Epithelial cell of proximal tubule (primary cell): ENCODE results near the gene DENND5A. TPM values are rescaled to one million over a fixed set of nuclear protein-coding genes. Genes with fewer than 3 reads are reported as not detected.

ENCODE experiments used
- DNase-seq: peaks from one replicate; pipeline ENCODE4 v3.0.0-alpha.2; 2011; ENCODE audit warnings: low read depth
- H3K4me3 ChIP-seq: 2 replicates; pipeline ENCODE4 v1.5.1; 2011; ENCODE audit warnings: low read depth, mild to moderate bottlenecking, low read length
- total RNA-seq: library from RNA; depleted of rRNA; stranded (reverse); fragments of >200 nt; gene quantifications from 2 replicates; pipeline ENCODE4 v1.2.3, GENCODE V29; 2015
- TF ChIP-seq, protein P1 (sequence below): conservative IDR thresholded peaks from 2 replicates; pipeline ENCODE4 v1.5.1; 2012; ENCODE audit warnings: low read depth, mild to moderate bottlenecking, low read length

Gene DENND5A
- total RNA-seq, 1 donor from 2014 or later: 75.0 TPM

DNA sequence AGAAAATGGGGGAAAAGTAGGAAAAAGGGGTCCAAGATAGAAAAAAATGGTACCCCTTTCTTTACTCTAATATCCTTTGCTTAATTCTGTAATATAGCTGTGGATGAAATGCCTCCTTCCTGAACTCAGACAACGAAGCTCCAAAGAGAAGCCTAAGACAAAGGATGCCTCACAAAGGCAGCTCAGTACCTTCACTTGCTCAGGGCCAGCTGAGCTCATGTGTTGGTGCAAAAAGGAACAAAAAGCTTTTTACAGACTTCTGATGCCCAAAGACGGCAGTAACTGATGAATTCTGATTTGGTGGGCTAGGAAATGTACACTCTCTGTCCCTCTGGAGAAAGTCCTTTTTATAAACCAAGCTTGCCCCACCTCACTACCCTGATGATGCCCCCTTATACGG, 77.5 kb downstream of the DENND5A start:
- DNase-seq: no peak
- no peak overlapping the region for H3K4me3 ChIP-seq
- TF ChIP-seq, protein P1, sequence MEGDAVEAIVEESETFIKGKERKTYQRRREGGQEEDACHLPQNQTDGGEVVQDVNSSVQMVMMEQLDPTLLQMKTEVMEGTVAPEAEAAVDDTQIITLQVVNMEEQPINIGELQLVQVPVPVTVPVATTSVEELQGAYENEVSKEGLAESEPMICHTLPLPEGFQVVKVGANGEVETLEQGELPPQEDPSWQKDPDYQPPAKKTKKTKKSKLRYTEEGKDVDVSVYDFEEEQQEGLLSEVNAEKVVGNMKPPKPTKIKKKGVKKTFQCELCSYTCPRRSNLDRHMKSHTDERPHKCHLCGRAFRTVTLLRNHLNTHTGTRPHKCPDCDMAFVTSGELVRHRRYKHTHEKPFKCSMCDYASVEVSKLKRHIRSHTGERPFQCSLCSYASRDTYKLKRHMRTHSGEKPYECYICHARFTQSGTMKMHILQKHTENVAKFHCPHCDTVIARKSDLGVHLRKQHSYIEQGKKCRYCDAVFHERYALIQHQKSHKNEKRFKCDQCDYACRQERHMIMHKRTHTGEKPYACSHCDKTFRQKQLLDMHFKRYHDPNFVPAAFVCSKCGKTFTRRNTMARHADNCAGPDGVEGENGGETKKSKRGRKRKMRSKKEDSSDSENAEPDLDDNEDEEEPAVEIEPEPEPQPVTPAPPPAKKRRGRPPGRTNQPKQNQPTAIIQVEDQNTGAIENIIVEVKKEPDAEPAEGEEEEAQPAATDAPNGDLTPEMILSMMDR: no peak

DNA sequence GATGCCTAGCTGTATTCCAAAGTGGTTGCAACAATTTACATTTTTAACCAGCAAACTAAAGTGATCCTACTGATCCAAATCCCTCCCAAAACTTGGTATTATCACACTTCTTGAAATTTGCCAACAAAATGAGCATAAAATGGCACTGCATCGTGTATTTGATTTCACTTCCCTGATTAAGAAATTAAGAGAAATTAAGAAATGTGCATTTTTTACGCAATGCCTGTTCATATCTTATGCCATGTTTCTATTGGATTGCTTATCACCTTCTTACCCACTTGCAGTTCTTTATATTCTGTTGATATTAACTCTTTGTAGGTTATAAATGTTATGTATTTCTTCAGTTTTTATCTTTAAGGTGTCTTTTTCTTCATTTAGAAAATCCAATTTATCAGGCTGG, 80.6 kb downstream of the DENND5A start:
- no peak for DNase-seq
- TF ChIP-seq, protein P1: no peak
- no peak overlapping the region for H3K4me3 ChIP-seq

DNA sequence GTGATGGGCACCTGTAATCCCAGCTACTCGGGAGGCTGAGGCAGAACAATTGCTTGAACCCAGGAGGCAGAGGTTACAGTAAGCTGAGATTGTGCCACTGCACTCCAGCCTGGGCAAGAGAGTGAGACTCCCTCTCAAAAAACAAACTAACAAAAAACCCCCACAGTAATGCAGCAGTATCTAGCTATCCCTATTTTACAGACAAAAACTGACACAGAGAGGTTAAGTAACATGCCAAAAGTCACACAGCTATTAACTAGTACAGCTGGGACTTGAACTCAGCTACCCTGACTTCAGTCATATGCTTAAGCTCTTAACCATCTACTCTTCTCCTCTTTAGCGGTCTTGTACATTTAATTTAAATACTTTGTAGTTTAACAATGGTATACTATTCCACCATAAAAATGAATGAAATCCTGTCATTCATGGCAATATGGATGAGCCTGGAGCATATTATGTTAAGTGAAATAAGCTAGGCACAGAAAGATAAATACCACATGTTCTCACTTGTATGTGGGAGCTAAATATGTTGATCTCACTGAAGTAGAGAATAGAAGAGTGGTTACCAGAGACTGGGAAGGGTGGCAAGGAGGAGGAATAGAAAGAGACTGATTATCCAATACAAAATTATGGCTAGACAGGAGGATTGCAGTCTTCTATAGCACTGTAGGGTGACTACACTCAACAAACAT, 82.8 kb downstream of the DENND5A start:
- H3K4me3 ChIP-seq: no peak overlapping the region
- DNase-seq: no peak
- TF ChIP-seq, protein P1: no peak

DNA sequence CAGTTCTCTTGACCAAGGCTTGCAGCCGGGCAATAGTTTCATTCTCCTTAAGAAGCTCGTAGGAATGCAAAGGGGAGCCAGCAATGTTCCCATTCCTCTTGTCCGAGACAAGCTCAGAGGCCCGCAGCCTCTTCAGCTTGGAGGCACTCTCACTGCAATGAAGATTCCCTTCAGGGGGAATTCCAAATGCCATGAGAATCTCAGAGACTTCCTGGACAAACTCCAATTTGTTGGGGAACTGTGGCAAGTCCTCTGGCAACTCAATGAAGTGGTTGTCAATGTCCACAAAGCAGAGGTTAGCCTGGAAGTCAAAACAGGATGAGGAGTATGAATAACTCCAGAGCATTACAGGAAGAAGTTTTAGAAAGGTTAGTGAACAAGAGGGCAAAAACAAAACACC, 84.4 kb downstream of the DENND5A start:
- DNase-seq: no peak
- H3K4me3 ChIP-seq: no peak overlapping the region
- TF ChIP-seq, protein P1: no peak

DNA sequence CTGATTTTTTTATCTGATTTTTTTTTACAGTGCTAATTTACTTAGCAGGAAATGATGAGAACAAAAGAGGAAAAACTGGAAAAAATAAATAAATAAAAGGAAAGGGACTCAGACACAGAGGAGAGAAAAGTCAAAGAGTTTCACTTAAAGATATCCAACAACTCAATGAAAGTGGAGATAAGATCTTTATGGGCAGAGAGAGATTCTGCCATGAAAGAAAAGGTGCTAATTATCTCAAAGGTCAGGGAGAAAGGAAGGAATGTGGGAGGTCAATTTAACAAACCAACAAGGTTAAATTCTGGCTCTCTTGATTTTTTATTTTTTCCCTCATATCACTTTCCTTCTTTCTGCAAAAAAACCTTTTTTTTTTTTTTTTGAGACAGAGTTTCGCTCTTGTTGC, 86.0 kb downstream of the DENND5A start:
- TF ChIP-seq, protein P1: no peak
- no peak for DNase-seq
- no peak overlapping the region for H3K4me3 ChIP-seq

DNA sequence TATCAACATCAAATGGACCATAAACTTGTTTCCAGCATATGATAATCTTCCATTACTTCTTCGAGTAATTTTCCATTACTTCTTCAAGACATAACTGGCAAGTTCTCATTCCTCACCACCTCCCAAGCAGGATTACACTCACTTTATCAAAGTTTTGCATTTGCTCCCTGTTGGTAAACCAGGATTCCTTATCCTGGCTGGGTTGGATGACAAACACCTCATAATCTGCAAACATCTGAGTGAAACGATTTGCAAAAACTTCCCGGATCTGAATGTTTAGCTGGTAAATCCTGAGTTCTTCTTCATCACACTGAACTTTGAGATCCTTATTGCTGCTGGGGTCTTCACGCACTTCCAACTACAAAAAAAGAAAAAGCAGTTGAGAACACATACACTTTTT, 86.4 kb downstream of the DENND5A start:
- no peak for DNase-seq
- H3K4me3 ChIP-seq: no peak overlapping the region
- TF ChIP-seq, protein P1: no peak

DNA sequence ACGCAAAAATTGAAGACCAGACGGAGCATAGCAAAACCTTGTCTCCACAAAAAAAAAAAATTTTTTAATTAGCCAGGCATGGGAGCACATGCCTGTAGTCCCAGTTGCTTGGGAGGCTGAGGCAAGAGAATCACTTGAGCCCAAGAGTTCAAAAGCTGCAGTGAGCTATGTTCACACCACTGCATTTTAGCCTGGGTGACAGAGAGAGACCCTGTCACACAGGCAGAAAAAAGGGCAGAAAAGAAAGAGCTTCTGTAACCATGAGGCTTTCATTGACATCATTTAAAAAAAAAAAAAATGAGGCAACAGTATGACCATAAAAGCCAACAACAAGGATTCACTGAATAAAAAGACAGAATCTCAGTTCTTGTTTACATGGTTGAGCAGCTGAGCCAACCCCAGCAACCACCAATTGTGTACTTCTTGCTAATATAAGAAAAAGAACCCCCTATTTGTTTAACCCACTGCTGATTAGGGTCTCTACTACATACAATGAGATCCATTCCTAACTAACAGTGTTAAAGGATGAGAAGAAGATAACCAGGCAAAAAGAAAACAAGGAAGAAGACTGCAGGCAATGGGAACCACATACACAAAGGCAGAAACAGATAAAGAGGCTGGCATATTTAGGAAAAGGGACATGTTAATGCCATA, 87.6 kb downstream of the DENND5A start:
- no peak overlapping the region for H3K4me3 ChIP-seq
- no peak for DNase-seq
- TF ChIP-seq, protein P1: no peak
